PC-9 (cell line): ENCODE measurements around the gene AUTS2. TPM values are rescaled to one million over a fixed set of nuclear protein-coding genes. Genes with fewer than 3 reads are reported as not detected.

Experiments used
- BruUV-seq: library from RNA; stranded (reverse); fragments of 400-500 nt; replicated peaks from 2 replicates; lab custom pipeline; 2021; lab: Mats Ljungman, UMichigan
- CTCF ChIA-PET: fragments of 300-600 bp; sonication (Branson Sonifier 250); formaldehyde crosslinking; loops from one replicate; lab custom pipeline; 2022; ENCODE audit warnings: antibody characterized with exemption; lab: Charles Lee
- POLR2A ChIA-PET: fragments of 300-600 bp; sonication (Branson Sonifier 250); formaldehyde crosslinking; loops from one replicate; lab custom pipeline; 2022; ENCODE audit warnings: antibody characterized with exemption; ENCODE audit not compliant: unreplicated experiment; lab: Charles Lee
- DNase-seq, 2 experiments: peaks; one replicate each; pipeline versions ENCODE4 v3.0.0 to v3.0.0-alpha.2; 2015 to 2022; ENCODE audit warnings: mixed read lengths in 1 of 2
- H2AFZ ChIP-seq: fragments of 200-600 bp; sonication (generic); 2 replicates; pipeline ENCODE4 v1.8.1; 2017; ENCODE audit warnings: antibody characterized with exemption
- H3F3A ChIP-seq: fragments of 200-600 bp; sonication (generic); 2 replicates; pipeline ENCODE4 v1.8.1; 2017; ENCODE audit warnings: antibody characterized with exemption, mild to moderate bottlenecking, low read depth; ENCODE audit not compliant: insufficient read depth
- H3K27ac ChIP-seq: fragments of 200-600 bp; sonication (generic); 2 replicates; pipeline ENCODE4 v1.6.1; 2016; ENCODE audit warnings: mixed run types
- H3K27me3 ChIP-seq: fragments of 200-600 bp; sonication (generic); 2 replicates; pipeline ENCODE4 v1.6.1; 2016; ENCODE audit warnings: low read depth, mixed run types; ENCODE audit not compliant: insufficient read depth
- H3K36me3 ChIP-seq: fragments of 200-600 bp; sonication (generic); 2 replicates; pipeline ENCODE4 v1.6.1; 2016; ENCODE audit warnings: low read depth, mixed run types
- H3K4me1 ChIP-seq: fragments of 200-600 bp; sonication (generic); replicated peaks from 2 replicates; pipeline ENCODE4 v1.6.1; 2016; ENCODE audit warnings: mixed run types; ENCODE audit not compliant: insufficient read depth
- H3K4me2 ChIP-seq: fragments of 200-600 bp; sonication (generic); 2 replicates; pipeline ENCODE4 v1.6.1; 2017; ENCODE audit warnings: mixed run types
- H3K4me3 ChIP-seq: fragments of 200-600 bp; sonication (generic); 2 replicates; pipeline ENCODE4 v1.6.1; 2016; ENCODE audit warnings: mixed run types
- H3K79me2 ChIP-seq: fragments of 200-600 bp; sonication (generic); 2 replicates; pipeline ENCODE4 v1.6.1; 2017; ENCODE audit warnings: low read depth, mixed run types
- H3K9me2 ChIP-seq: fragments of 200-600 bp; sonication (generic); 2 replicates; pipeline ENCODE4 v1.8.1; 2017; ENCODE audit warnings: mild to moderate bottlenecking; ENCODE audit not compliant: insufficient read depth
- H3K9me3 ChIP-seq: fragments of 200-600 bp; sonication (generic); 2 replicates; pipeline ENCODE4 v1.8.1; 2016; ENCODE audit warnings: low read depth; ENCODE audit not compliant: insufficient read depth
- H4K20me1 ChIP-seq: fragments of 200-600 bp; sonication (generic); 2 replicates; pipeline ENCODE4 v1.8.1; 2017; ENCODE audit not compliant: insufficient read depth
- EZH2 ChIP-seq: fragments of 200-600 bp; sonication (generic); IDR thresholded peaks from 2 replicates; pipeline ENCODE4 v1.8.0; 2017; ENCODE audit warnings: antibody characterized with exemption, low read depth
- intact Hi-C: fragments of 100-400 bp; cut with micrococcal nuclease; formaldehyde crosslinking; loops from one replicate; pipeline ENCODE4 v1.10.0; 2022; ENCODE audit not compliant: unreplicated experiment
- total RNA-seq: library from RNA; stranded (reverse); gene quantifications from 2 replicates; pipeline ENCODE4 v1.2.3, GENCODE V29; 2021
- TF ChIP-seq, protein P1 (sequence below): fragments of 200-600 bp; sonication (generic); conservative IDR thresholded peaks from 2 replicates; pipeline ENCODE4 v1.6.1; 2017; ENCODE audit warnings: mixed run types, antibody characterized with exemption, mild to moderate bottlenecking, moderate library complexity

The AUTS2 gene
- total RNA-seq, 1 experiment from 2014 or later: not detected

DNA sequence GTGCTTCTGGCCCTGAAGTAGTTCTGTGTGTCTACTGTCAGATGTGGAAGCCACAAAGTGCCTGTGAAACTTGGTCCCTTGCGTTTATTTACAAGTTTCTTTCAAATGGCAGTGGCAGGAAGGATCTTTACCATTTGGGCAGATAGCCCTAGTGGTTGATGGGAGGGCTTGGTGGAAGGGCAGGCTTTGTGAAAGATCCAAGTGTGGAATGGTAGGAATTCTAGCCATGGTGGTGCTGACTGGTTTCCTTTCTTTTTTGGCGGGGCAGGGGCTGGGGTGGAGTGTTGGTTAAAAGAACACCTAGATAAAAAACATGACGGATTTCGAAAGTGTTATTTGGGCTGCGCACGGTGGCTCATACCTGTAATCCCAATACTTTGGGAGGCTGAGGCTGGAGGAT is 27.0 kb downstream of the AUTS2 start:
- BruUV-seq: no TSS peak
- H3K4me2 ChIP-seq: no peak overlapping the region
- H3K9me3 ChIP-seq: no peaks in the 10 kb centered on the region
- H3K27ac ChIP-seq: no peak overlapping the region
- no peak overlapping the region for H3K4me3 ChIP-seq
- DNase-seq: no peak
- H3F3A ChIP-seq: no peaks in the 10 kb centered on the region
- no peaks in the 10 kb centered on the region for H4K20me1 ChIP-seq
- no peaks in the 10 kb centered on the region for H3K79me2 ChIP-seq
- POLR2A ChIA-PET: no interaction called here
- H3K9me2 ChIP-seq: no peaks in the 10 kb centered on the region; the same call in 1 of the 2 replicates
- no peaks in the 10 kb centered on the region for H3K4me1 ChIP-seq
- no peak overlapping the region for H2AFZ ChIP-seq
- no peaks in the 10 kb centered on the region for H3K36me3 ChIP-seq
- no peaks in the 10 kb centered on the region for H3K27me3 ChIP-seq
- intact Hi-C loops: no loop called here
- CTCF ChIA-PET: no interaction called here
- TF ChIP-seq, protein P1, sequence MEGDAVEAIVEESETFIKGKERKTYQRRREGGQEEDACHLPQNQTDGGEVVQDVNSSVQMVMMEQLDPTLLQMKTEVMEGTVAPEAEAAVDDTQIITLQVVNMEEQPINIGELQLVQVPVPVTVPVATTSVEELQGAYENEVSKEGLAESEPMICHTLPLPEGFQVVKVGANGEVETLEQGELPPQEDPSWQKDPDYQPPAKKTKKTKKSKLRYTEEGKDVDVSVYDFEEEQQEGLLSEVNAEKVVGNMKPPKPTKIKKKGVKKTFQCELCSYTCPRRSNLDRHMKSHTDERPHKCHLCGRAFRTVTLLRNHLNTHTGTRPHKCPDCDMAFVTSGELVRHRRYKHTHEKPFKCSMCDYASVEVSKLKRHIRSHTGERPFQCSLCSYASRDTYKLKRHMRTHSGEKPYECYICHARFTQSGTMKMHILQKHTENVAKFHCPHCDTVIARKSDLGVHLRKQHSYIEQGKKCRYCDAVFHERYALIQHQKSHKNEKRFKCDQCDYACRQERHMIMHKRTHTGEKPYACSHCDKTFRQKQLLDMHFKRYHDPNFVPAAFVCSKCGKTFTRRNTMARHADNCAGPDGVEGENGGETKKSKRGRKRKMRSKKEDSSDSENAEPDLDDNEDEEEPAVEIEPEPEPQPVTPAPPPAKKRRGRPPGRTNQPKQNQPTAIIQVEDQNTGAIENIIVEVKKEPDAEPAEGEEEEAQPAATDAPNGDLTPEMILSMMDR: no peak
- no peak for TF ChIP-seq EZH2

DNA sequence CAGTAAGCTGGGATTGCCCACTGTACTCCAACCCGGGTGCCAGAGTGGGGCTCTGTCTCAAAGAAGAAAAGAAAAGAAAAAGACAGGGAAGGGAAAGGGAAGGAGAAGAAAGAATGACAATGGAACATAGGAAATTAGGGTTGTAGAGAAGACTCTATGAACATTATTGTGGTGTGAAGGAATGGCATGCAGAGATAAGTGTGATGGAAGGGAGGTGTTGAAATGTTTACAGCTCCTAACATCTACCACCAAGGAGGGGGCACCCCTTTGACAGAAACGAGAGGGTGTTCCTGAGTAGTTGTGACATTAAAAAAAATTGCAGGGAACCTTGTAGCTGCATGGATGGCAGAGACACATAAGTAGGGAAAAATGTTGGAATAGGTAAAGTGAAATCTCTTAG is 27.5 kb downstream of the AUTS2 start:
- no peaks in the 10 kb centered on the region for H3K9me3 ChIP-seq
- H3K9me2 ChIP-seq: no peaks in the 10 kb centered on the region
- no peak overlapping the region for H3K4me2 ChIP-seq
- no peak overlapping the region for H3K27ac ChIP-seq
- H3K4me1 ChIP-seq: no peaks in the 10 kb centered on the region
- H3K79me2 ChIP-seq: no peaks in the 10 kb centered on the region
- no peaks in the 10 kb centered on the region for H3F3A ChIP-seq
- no peak for DNase-seq
- intact Hi-C loops: no loop called here
- ChIA-PET POLR2A (no interaction called here), CTCF (no interaction called here)
- H3K4me3 ChIP-seq: no peak overlapping the region
- no peak for TF ChIP-seq EZH2
- TF ChIP-seq, protein P1: no peak
- no peak overlapping the region for H2AFZ ChIP-seq
- H4K20me1 ChIP-seq: no peaks in the 10 kb centered on the region
- no peaks in the 10 kb centered on the region for H3K27me3 ChIP-seq
- H3K36me3 ChIP-seq: no peaks in the 10 kb centered on the region
- no TSS peak for BruUV-seq

DNA sequence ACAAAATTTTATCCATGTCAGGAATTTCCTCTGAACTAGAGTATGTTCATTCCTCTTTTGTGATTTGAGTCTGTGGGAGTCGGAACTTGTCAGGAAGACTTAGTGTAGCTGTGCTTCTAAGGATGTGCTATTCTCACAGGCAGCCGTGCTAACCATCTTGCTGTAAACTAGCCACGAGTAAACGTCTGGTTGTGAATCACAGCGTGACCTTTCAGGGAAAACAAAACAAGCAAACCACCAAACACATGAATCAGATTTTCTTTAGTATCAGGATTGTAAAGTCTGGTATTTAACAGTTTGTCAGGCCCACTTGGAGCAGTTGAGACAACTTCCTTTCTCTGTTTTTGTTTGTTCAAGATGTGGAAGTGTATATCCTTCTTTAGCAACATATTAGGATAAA is 32.0 kb downstream of the AUTS2 start:
- Histone ChIP-seq H3K36me3 (no peaks in the 10 kb centered on the region), H3F3A (no peaks in the 10 kb centered on the region), H3K4me1 (no peaks in the 10 kb centered on the region), H2AFZ (no peak overlapping the region), H4K20me1 (no peaks in the 10 kb centered on the region), H3K4me3 (no peak overlapping the region), H3K4me2 (no peak overlapping the region), H3K27me3 (no peaks in the 10 kb centered on the region), H3K9me3 (no peaks in the 10 kb centered on the region), H3K27ac (no peak overlapping the region), H3K79me2 (no peaks in the 10 kb centered on the region), H3K9me2 (no peaks in the 10 kb centered on the region)
- DNase-seq: no peak
- TF ChIP-seq, protein P1: no peak
- no peak for TF ChIP-seq EZH2
- CTCF ChIA-PET: no interaction called here
- BruUV-seq: no TSS peak
- intact Hi-C loops: no loop called here
- POLR2A ChIA-PET: no interaction called here
